Large intestine (tissue), 3 donors: ENCODE results near the gene POU6F1. TPM values are rescaled to one million over a fixed set of nuclear protein-coding genes. Genes with fewer than 3 reads are reported as not detected.

Experiments used
- DNase-seq, 2 donors: peaks; one replicate each; pipeline versions ENCODE4 v3.0.0 to v3.0.0-alpha.2; 2013
- H3K27ac ChIP-seq: one replicate; pipeline ENCODE4 v1.5.1; 2013; ENCODE audit warnings: low read length
- H3K27me3 ChIP-seq: 2 replicates; pipeline ENCODE4 v1.6.1; 2013; ENCODE audit warnings: low read length; ENCODE audit not compliant: control insufficient read depth, insufficient read depth
- H3K36me3 ChIP-seq: 2 replicates; pipeline ENCODE4 v1.6.1; 2013; ENCODE audit warnings: low read length; ENCODE audit not compliant: control insufficient read depth, insufficient read depth
- H3K4me1 ChIP-seq: one replicate; pipeline ENCODE4 v1.6.1; 2013; ENCODE audit warnings: low read length; ENCODE audit not compliant: control insufficient read depth, insufficient read depth
- H3K4me3 ChIP-seq: one replicate; pipeline ENCODE4 v1.5.1; 2013; ENCODE audit warnings: low read length
- H3K9me3 ChIP-seq: one replicate; pipeline ENCODE4 v1.6.1; 2013; ENCODE audit warnings: mild to moderate bottlenecking, low read depth, low read length, moderate library complexity; ENCODE audit not compliant: control insufficient read depth
- WGBS: methylation state at CpG from one replicate; pipeline ENCODE4 v1.1.5; 2013; ENCODE audit warnings: low lambda C conversion rate; ENCODE audit not compliant: insufficient coverage; 5-methylcytosine and 5-hydroxymethylcytosine counted together
- polyA plus RNA-seq: library from polyadenylated mRNA; unstranded; fragments of 120-200 nt; gene quantifications from one replicate; pipeline ENCODE4 v1.2.1, GENCODE V29; 2013

Gene POU6F1
- polyA plus RNA-seq, 1 donor = 6.8 TPM

GRCh38 chr12:51188359-51189051 lies 29.4 kb downstream of the POU6F1 start:
- Histone ChIP-seq H3K9me3 (no peaks in the 10 kb centered on the region), H3K27ac (no peak overlapping the region), H3K27me3 (no peaks in the 10 kb centered on the region), H3K4me3 (no peak overlapping the region), H3K4me1 (no peaks in the 10 kb centered on the region), H3K36me3 (peaks cover 7% of the 10 kb centered on the region)
- no peak for DNase-seq
- WGBS = no CpG with 5 or more reads among the region's 14 CpGs

- WGBS = no CpG with 5 or more reads among the region's 5 CpGs
Observed at GRCh38 chr12:51187370-51187987, 30.4 kb downstream of the POU6F1 start.

GRCh38 chr12:51186465-51187085 lies 31.3 kb downstream of the POU6F1 start:
- WGBS = no CpG with 5 or more reads among the region's 3 CpGs
- H3K9me3 ChIP-seq = no peaks in the 10 kb centered on the region

More at GRCh38 chr12:51187370-51187987, 30.4 kb downstream of the POU6F1 start:
- Histone ChIP-seq H3K27ac (no peak overlapping the region), H3K27me3 (no peaks in the 10 kb centered on the region), H3K9me3 (no peaks in the 10 kb centered on the region), H3K4me1 (no peaks in the 10 kb centered on the region), H3K36me3 (peaks cover 7% of the 10 kb centered on the region), H3K4me3 (no peak overlapping the region)
- DNase-seq = no peak

GRCh38 chr12:51185171-51185717 lies 32.6 kb downstream of the POU6F1 start:
- H3K36me3 ChIP-seq = peaks cover 6% of the 10 kb centered on the region
- H3K27ac ChIP-seq = no peak overlapping the region
- no peaks in the 10 kb centered on the region for H3K9me3 ChIP-seq
- DNase-seq = no peak
- H3K27me3 ChIP-seq = no peaks in the 10 kb centered on the region
- WGBS = 88% methylated on average over 3 of the region's 6 CpGs
- no peak overlapping the region for H3K4me3 ChIP-seq
- H3K4me1 ChIP-seq = no peaks in the 10 kb centered on the region

More at GRCh38 chr12:51186465-51187085, 31.3 kb downstream of the POU6F1 start:
- no peak overlapping the region for H3K4me3 ChIP-seq
- H3K27me3 ChIP-seq = no peaks in the 10 kb centered on the region
- H3K27ac ChIP-seq = no peak overlapping the region
- peaks cover 7% of the 10 kb centered on the region for H3K36me3 ChIP-seq
- no peaks in the 10 kb centered on the region for H3K4me1 ChIP-seq
- no peak for DNase-seq

- Histone ChIP-seq H3K27ac (no peak overlapping the region), H3K27me3 (no peaks in the 10 kb centered on the region), H3K4me1 (no peaks in the 10 kb centered on the region), H3K36me3 (no peaks in the 10 kb centered on the region), H3K4me3 (no peak overlapping the region), H3K9me3 (no peaks in the 10 kb centered on the region)
- no CpG with 5 or more reads among the region's 3 CpGs for WGBS
- no peak for DNase-seq
Observed at GRCh38 chr12:51183816-51184215, 34.0 kb downstream of the POU6F1 start.

GRCh38 chr12:51183349-51183748 lies 34.5 kb downstream of the POU6F1 start:
- no peak overlapping the region for H3K27ac ChIP-seq
- H3K4me3 ChIP-seq = no peak overlapping the region
- DNase-seq = no peak
- no peaks in the 10 kb centered on the region for H3K4me1 ChIP-seq
- no peaks in the 10 kb centered on the region for H3K27me3 ChIP-seq
- no peaks in the 10 kb centered on the region for H3K36me3 ChIP-seq
- no peaks in the 10 kb centered on the region for H3K9me3 ChIP-seq
- WGBS = no CpG with 5 or more reads among the region's 3 CpGs

- H3K4me3 ChIP-seq = no peak overlapping the region
- H3K4me1 ChIP-seq = no peaks in the 10 kb centered on the region
- no peaks in the 10 kb centered on the region for H3K27me3 ChIP-seq
- no peak overlapping the region for H3K27ac ChIP-seq
- DNase-seq = no peak
- H3K9me3 ChIP-seq = no peaks in the 10 kb centered on the region
- H3K36me3 ChIP-seq = no peaks in the 10 kb centered on the region
- WGBS = no CpG with 5 or more reads among the region's 5 CpGs
Observed at GRCh38 chr12:51181558-51181957, 36.3 kb downstream of the POU6F1 start.

GRCh38 chr12:51177897-51178296 lies 40.0 kb downstream of the POU6F1 start:
- H3K36me3 ChIP-seq = no peaks in the 10 kb centered on the region
- H3K4me3 ChIP-seq = no peak overlapping the region
- no peaks in the 10 kb centered on the region for H3K4me1 ChIP-seq
- no CpG with 5 or more reads among the region's 2 CpGs for WGBS
- DNase-seq = no peak
- no peak overlapping the region for H3K27ac ChIP-seq
- no peaks in the 10 kb centered on the region for H3K9me3 ChIP-seq
- no peaks in the 10 kb centered on the region for H3K27me3 ChIP-seq

- no CpG with 5 or more reads among the region's 1 CpG for WGBS
- no peak overlapping the region for H3K4me3 ChIP-seq
- no peaks in the 10 kb centered on the region for H3K9me3 ChIP-seq
- no peaks in the 10 kb centered on the region for H3K4me1 ChIP-seq
- H3K27me3 ChIP-seq = no peaks in the 10 kb centered on the region
- H3K36me3 ChIP-seq = no peaks in the 10 kb centered on the region
- H3K27ac ChIP-seq = no peak overlapping the region
- no peak for DNase-seq
Observed at GRCh38 chr12:51174501-51174900, 43.4 kb downstream of the POU6F1 start.

- peak; percentile 97 to 98 for DNase-seq
- peak within 1 kb of the TSS; percentile 96 for H3K27ac ChIP-seq
- H3K36me3 ChIP-seq = no peaks in the 10 kb centered on the region
- H3K4me3 ChIP-seq = peak within 1 kb of the TSS; percentile 79
- no peaks in the 10 kb centered on the region for H3K9me3 ChIP-seq
- H3K4me1 ChIP-seq = no peaks in the 10 kb centered on the region
- H3K27me3 ChIP-seq = no peaks in the 10 kb centered on the region
- WGBS = 0% methylated on average over 1 of the region's 58 CpGs
Observed at GRCh38 chr12:51172515-51173431, 45.1 kb downstream of the POU6F1 start, which contains the start of gene TFCP2. Gene TFCP2, minus strand, starts transcription at chr12:51173135. Its CDS starts 713 bp downstream, at chr12:51172422.
